ENCODE data around the gene CLDN1.

- no peak for TF ChIP-seq CTCF (IDR thresholded peaks at IDR 0.05)
- no peak for TF ChIP-seq EP300 (IDR thresholded peaks at IDR 0.05)
- no peak for TF ChIP-seq POLR2A (IDR thresholded peaks at IDR 0.05)
Observed at GRCh38 chr3:190261740-190262139, 60.5 kb downstream of the CLDN1 start.
